PC-9 (cell line): ENCODE results near the gene OR10H3.

Experiments
- EZH2 ChIP-seq: fragments of 200-600 bp; sonication (generic); IDR thresholded peaks from 2 replicates; pipeline ENCODE4 v1.8.0; 2017; ENCODE audit warnings: antibody characterized with exemption, low read depth
- TF ChIP-seq, protein P1 (sequence below): fragments of 200-600 bp; sonication (generic); conservative IDR thresholded peaks from 2 replicates; pipeline ENCODE4 v1.6.1; 2017; ENCODE audit warnings: mixed run types, antibody characterized with exemption, mild to moderate bottlenecking, moderate library complexity

DNA sequence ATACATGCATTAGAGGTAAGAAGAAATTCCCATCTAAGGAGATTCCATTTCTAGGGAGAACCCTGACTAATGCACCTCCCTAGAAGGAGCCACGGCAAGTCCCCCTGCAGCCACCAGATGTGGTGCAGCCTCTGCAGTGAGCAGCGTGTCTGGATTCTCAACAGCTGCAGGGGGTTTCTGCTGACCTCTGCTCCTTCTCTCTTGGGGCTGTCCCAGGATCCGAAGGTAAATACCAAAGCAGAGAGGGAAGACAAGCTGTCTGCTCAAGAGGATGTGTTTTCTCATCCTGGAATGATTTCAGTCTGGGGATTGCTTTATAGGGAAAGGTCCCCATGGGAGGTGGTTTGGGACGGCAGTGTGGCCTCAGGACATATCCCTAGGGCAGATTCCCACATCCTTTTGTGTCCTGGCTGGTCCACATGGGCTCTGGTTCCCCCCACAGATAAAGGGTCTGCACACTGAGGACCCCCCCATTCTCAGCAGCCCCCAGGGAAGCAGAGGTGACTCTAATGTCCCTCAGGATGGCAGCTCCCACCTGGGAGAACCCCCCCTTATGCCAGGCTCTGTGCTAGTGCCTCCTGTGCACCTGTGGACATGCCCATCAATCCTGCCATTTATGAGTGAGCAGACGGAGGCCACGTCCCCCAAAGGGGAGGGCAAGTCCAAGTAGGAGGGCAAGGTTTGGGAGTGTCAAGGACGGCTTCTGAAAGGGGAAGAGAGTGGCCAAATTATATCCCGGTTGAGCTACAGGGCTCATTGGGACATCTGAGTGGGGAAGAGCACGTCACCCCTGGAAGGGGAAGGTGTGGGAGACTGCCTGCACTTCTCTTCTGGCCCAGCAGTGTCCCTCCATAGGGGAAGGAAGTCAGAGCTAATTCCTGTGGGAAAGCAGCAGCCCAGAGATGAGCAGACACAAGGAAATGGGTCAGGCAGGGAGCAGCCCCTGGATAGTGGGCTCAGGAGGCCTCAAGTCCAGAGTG lies 39.5 kb downstream of the OR10H3 start:
- TF ChIP-seq EZH2: no peak
- TF ChIP-seq, protein P1, sequence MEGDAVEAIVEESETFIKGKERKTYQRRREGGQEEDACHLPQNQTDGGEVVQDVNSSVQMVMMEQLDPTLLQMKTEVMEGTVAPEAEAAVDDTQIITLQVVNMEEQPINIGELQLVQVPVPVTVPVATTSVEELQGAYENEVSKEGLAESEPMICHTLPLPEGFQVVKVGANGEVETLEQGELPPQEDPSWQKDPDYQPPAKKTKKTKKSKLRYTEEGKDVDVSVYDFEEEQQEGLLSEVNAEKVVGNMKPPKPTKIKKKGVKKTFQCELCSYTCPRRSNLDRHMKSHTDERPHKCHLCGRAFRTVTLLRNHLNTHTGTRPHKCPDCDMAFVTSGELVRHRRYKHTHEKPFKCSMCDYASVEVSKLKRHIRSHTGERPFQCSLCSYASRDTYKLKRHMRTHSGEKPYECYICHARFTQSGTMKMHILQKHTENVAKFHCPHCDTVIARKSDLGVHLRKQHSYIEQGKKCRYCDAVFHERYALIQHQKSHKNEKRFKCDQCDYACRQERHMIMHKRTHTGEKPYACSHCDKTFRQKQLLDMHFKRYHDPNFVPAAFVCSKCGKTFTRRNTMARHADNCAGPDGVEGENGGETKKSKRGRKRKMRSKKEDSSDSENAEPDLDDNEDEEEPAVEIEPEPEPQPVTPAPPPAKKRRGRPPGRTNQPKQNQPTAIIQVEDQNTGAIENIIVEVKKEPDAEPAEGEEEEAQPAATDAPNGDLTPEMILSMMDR: no peak
